Right lobe of liver (tissue), 4 donors: ENCODE measurements around the gene B3GALT6.

ENCODE experiments used
- CTCF ChIP-seq, 4 donors: fragments of 200-600 bp in 3 of 4; fragments of 450-650 bp in 1 of 4; IDR thresholded peaks; one replicate each; pipeline versions ENCODE4 v1.5.1 to v1.8.0; 2016 to 2022; ENCODE audit warnings: antibody characterized with exemption in 4 of 4, mild to moderate bottlenecking in 2 of 4
- POLR2A ChIP-seq: fragments of 450-650 bp; IDR thresholded peaks from one replicate; pipeline ENCODE4 v1.6.1; 2017; ENCODE audit warnings: antibody characterized with exemption, mild to moderate bottlenecking
- donor health status: DM: no; HTN: no; CAD: no.
- donor health status: DM: no; HTN: no; CAD: no.
- donor health status: DM: no; HTN: yes; CAD: no.

GRCh38 chr1:1245817-1246576, 14.0 kb downstream of the B3GALT6 start:
- TF ChIP-seq CTCF (IDR thresholded peaks at IDR 0.05), result no peak
- no peak for TF ChIP-seq POLR2A
